ENCODE results near the gene ESR2. TPM values are rescaled to one million over a fixed set of nuclear protein-coding genes. Genes with fewer than 3 reads are reported as not detected.

ESR2 gene
- total and polyA plus RNA-seq, 2 donors = 1.6 to 1.7 TPM

DNA sequence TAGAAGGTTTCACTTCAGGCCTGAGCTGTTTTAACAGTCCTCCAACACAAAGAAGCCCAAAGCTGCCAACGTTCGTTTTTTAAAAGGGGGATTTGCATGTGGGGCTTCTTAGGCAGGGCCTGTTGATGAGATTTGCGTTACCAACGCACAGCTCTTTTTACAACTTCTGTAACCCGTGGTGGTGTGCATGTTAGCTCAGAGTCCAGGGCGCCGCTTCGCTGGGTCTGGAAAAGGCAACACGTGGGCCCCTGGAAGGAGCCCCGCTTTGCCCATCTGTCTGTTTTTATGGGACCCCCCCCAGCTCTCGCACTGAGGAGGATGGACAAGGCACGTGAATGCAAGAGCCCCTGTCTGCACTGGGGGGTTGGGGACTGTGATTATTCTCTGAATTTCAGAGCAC, 84.0 kb downstream of the ESR2 start:
- no peak overlapping the region for H3K4me3 ChIP-seq (ENCODE audit: low read depth, low read length)
- 82% methylated on average over 12 of the region's 12 CpGs for WGBS
- no peak for DNase-seq (ENCODE audit: extremely low spot score)
- peaks cover 3% of the 10 kb centered on the region for H3K36me3 ChIP-seq (ENCODE audit: insufficient read depth)
- no peaks in the 10 kb centered on the region for H3K4me1 ChIP-seq (ENCODE audit: insufficient read depth)
- H3K27ac ChIP-seq (ENCODE audit: low read depth) = no peak overlapping the region

GRCh38 chr14:64209444-64210131, 84.6 kb downstream of the ESR2 start:
- Histone ChIP-seq H3K36me3 (ENCODE audit: insufficient read depth) (peaks cover 3% of the 10 kb centered on the region), H3K4me1 (ENCODE audit: insufficient read depth) (no peaks in the 10 kb centered on the region), H3K4me3 (ENCODE audit: low read depth, low read length) (no peak overlapping the region), H3K27ac (ENCODE audit: low read depth) (no peak overlapping the region)
- no peak for DNase-seq (ENCODE audit: extremely low spot score)
- 45% methylated on average over 21 of the region's 21 CpGs for WGBS

DNA sequence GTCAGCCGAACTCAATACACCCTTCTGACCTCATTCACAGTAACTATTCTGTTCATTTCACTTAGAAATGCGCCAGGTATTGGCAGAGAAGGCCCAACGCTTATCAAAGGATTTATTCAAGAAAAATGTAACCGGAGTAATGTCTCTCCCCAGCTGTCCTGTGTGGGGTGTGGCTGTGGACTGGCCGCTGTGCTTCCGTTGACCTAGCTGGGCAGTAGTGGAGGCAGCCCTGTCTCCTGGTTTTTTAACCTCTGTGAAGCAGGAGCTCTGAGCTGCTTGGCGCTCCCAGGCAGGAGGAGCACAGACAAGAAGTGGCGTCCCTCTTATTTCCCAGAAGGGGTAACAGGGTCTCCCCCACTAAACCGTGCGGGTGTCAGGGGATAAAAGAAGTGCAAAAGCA, 85.2 kb downstream of the ESR2 start:
- H3K36me3 ChIP-seq (ENCODE audit: insufficient read depth) = peaks cover 3% of the 10 kb centered on the region
- 71% methylated on average over 10 of the region's 10 CpGs for WGBS
- no peak overlapping the region for H3K27ac ChIP-seq (ENCODE audit: low read depth)
- no peaks in the 10 kb centered on the region for H3K4me1 ChIP-seq (ENCODE audit: insufficient read depth)
- no peak overlapping the region for H3K4me3 ChIP-seq (ENCODE audit: low read depth, low read length)
- no peak for DNase-seq (ENCODE audit: extremely low spot score)

DNA sequence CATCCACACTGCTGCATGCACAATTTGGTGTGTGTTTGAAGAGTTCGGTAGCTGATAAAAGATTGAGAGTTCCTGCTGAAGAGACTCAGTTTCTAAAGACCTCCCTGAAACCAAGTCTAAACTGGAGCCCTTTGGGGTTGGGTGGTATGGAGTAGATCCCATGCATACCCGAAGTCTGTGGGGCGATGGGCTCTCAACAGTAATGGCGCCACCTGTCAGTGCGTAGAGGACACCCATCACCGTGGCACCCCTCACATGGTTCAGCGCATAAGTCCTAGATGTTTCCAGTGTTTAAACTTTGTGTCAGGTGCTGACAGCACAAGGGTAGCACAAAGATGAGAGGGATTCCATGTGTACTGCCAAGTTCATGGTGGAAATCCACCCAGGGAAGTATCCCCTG, 85.9 kb downstream of the ESR2 start:
- 89% methylated on average over 7 of the region's 7 CpGs for WGBS
- no peak for DNase-seq (ENCODE audit: extremely low spot score)
- H3K36me3 ChIP-seq (ENCODE audit: insufficient read depth) = peaks cover 3% of the 10 kb centered on the region
- H3K4me1 ChIP-seq (ENCODE audit: insufficient read depth) = no peaks in the 10 kb centered on the region
- H3K4me3 ChIP-seq (ENCODE audit: low read depth, low read length) = no peak overlapping the region
- no peak overlapping the region for H3K27ac ChIP-seq (ENCODE audit: low read depth)

DNA sequence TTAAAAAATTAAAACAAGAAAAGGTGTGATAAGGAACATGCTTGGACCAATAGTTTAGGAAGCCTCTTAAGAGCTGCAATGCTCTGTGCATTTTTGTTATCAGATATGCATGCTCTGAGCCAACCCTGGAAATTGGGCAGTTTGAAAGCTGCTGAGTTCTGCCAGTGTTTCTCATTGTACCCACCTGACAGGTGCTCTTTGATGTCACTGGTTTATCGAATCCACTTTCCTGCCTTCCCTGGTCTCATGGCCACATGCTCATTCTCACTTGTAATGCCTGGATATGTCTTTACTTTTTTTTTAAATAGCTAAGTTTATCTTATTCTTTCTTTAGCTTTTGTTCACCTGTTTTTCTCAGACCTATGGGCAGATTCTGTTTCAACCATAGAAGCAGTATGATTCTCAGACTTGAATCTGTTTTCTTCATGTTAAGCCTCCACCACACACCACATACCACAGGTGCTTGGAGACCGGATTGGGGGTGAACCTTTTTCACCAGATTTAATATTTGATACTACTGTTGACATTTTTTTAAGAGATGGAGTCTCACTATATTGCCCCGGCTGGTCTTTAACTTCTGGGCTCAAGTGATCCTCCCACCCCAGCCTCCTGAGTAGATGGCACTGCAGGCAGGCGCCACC, 90.7 kb downstream of the ESR2 start:
- DNase-seq (ENCODE audit: extremely low spot score) = no peak
- WGBS = 97% methylated on average over 4 of the region's 4 CpGs
- Histone ChIP-seq H3K4me1 (ENCODE audit: insufficient read depth) (no peaks in the 10 kb centered on the region), H3K4me3 (ENCODE audit: low read depth, low read length) (no peak overlapping the region), H3K27ac (ENCODE audit: low read depth) (no peak overlapping the region), H3K36me3 (ENCODE audit: insufficient read depth) (no peaks in the 10 kb centered on the region)

- Histone ChIP-seq H3K27ac (ENCODE audit: low read depth) (no peak overlapping the region), H3K4me1 (ENCODE audit: insufficient read depth) (peaks cover 1% of the 10 kb centered on the region), H3K36me3 (ENCODE audit: insufficient read depth) (no peaks in the 10 kb centered on the region), H3K4me3 (ENCODE audit: low read depth, low read length) (no peak overlapping the region)
- no peak for DNase-seq (ENCODE audit: extremely low spot score)
- 94% methylated on average over 10 of the region's 10 CpGs for WGBS
These were observed 91.5 kb downstream of the ESR2 start for GRCh38 chr14:64202716-64203115.

DNA sequence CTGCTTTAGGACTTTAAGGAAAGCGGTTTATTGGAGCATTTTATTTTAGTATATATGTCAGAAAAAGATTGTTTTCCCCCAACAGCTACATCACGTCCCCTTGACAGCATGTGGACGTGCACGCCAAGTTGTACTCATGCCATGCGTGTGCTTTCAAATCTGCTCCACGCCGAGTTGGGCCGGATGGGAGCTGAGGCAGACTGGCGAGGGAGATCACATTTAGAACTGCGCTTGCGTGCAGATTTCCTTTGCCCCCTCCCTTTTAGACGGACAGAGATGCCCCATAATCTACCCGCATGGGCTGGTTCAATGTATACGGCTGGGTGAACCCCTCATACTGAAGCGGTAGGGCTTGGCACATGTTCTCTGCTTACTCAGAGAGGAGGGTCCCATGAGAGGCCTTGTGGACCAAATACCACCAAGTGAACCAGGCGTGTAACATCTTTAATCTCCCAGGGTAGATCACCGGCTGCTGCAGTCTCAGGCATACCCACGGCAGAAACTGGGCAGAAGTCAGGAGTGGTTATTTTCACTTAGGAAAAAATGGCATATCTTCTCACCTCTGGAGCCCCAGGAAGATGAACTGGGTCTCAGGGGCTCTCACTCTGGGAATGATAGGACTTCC, 92.1 kb downstream of the ESR2 start:
- peaks cover 1% of the 10 kb centered on the region for H3K4me1 ChIP-seq (ENCODE audit: insufficient read depth)
- WGBS = 90% methylated on average over 18 of the region's 18 CpGs

GRCh38 chr14:64201296-64201695, 92.9 kb downstream of the ESR2 start:
- 87% methylated on average over 7 of the region's 7 CpGs for WGBS
- Histone ChIP-seq H3K27ac (ENCODE audit: low read depth) (no peak overlapping the region), H3K36me3 (ENCODE audit: insufficient read depth) (no peaks in the 10 kb centered on the region), H3K4me3 (ENCODE audit: low read depth, low read length) (no peak overlapping the region), H3K4me1 (ENCODE audit: insufficient read depth) (peaks cover 1% of the 10 kb centered on the region)
- no peak for DNase-seq (ENCODE audit: extremely low spot score)

More for the DNA sequence above, 92.1 kb downstream of the ESR2 start:
- Histone ChIP-seq H3K4me3 (ENCODE audit: low read depth, low read length) (no peak overlapping the region), H3K36me3 (ENCODE audit: insufficient read depth) (no peaks in the 10 kb centered on the region), H3K27ac (ENCODE audit: low read depth) (no peak overlapping the region)
- no peak for DNase-seq (ENCODE audit: extremely low spot score)

DNA sequence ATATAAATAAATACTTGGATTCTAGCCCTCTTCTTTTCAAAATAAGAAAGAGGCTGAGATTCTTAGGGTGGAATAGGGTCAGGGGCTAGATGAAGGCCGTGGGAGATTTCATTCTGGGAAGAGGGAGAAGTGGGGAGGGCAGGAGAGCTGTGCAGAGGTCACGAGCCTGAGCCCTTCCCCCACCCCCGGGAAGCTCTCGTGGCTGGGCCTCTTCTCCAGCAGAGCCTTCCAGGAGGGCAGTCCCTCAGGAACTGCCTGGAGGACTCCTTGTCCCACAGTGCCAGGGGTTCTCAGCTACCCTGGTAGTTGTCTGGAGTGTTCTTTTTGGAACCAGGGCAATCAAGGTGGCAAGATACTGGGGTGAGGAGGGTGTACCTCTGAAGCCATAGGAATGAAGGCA, 94.0 kb downstream of the ESR2 start:
- no peaks in the 10 kb centered on the region for H3K36me3 ChIP-seq (ENCODE audit: insufficient read depth)
- H3K4me3 ChIP-seq (ENCODE audit: low read depth, low read length) = no peak overlapping the region
- H3K4me1 ChIP-seq (ENCODE audit: insufficient read depth) = peaks cover 3% of the 10 kb centered on the region
- H3K27ac ChIP-seq (ENCODE audit: low read depth) = no peak overlapping the region
- 44% methylated on average over 4 of the region's 4 CpGs for WGBS
- no peak for DNase-seq (ENCODE audit: extremely low spot score)

- DNase-seq (ENCODE audit: extremely low spot score) = no peak
- peak overlapping the region; percentile 11 for H3K27ac ChIP-seq (ENCODE audit: low read depth)
- 88% methylated on average over 3 of the region's 3 CpGs for WGBS
- H3K4me1 ChIP-seq (ENCODE audit: insufficient read depth) = peaks cover 3% of the 10 kb centered on the region
- H3K36me3 ChIP-seq (ENCODE audit: insufficient read depth) = no peaks in the 10 kb centered on the region
- H3K4me3 ChIP-seq (ENCODE audit: low read depth, low read length) = no peak overlapping the region
These were observed 95.7 kb downstream of the ESR2 start for GRCh38 chr14:64198486-64198885.

DNA sequence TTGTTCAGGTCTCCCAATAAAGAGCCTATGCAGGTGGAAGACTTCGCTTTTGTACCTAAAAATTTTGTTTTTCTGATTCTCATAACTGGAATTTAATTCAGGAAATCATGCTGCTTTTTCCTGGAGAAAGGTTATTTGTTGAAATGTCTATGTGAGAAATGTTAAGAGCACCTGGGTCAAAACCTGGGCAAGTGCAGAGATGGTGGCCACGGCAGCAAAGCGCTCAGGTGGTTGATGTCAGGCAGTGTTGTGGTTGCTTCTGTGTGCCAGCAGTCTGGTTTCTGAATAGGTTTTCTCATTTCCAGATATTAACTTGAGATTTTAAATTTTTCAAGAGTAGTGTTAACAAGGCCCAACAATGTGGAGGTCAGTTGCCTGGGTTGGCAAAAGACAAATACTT, 96.2 kb downstream of the ESR2 start:
- DNase-seq (ENCODE audit: extremely low spot score) = no peak
- Histone ChIP-seq H3K4me1 (ENCODE audit: insufficient read depth) (peaks cover 3% of the 10 kb centered on the region), H3K27ac (ENCODE audit: low read depth) (no peak overlapping the region), H3K4me3 (ENCODE audit: low read depth, low read length) (no peak overlapping the region), H3K36me3 (ENCODE audit: insufficient read depth) (no peaks in the 10 kb centered on the region)
- whole genome bisulfite sequencing = 82% methylated on average over 3 of the region's 3 CpGs

DNA sequence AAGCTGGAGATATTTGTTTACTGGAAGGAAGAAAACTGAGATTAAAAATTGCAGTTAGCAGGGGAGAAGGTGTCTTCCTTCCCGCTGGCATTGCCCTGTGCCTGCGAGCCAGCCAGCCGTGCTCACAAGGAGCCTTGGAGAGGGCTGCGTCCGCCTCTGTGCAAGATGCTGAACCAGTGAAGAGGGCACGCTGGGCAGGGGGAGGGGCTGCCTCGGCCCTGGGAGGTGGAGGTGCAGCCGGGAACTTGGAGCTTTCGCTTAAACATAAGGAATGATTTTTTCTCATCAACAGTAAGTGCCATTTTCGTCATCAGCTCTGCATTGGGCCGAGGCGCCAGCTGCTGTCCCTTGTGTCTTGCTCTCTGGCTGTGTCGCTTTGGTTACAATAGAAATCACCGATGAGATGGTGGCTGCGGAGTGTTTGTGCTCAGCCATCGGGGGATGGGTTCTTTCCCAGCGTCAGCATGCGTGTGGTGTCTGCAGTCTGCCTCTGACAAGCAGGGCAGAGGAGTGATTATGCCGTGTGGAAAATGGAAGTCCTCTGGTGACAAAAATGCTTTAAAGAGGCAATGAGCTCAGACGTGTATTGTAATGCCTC, 97.3 kb downstream of the ESR2 start:
- Histone ChIP-seq H3K36me3 (ENCODE audit: insufficient read depth) (no peaks in the 10 kb centered on the region), H3K27ac (ENCODE audit: low read depth) (no peak overlapping the region), H3K4me3 (ENCODE audit: low read depth, low read length) (peak overlapping the region; percentile 28), H3K4me1 (ENCODE audit: insufficient read depth) (peaks cover 3% of the 10 kb centered on the region)
- 13% methylated on average over 20 of the region's 20 CpGs for WGBS
- DNase-seq (ENCODE audit: extremely low spot score) = no peak

DNA sequence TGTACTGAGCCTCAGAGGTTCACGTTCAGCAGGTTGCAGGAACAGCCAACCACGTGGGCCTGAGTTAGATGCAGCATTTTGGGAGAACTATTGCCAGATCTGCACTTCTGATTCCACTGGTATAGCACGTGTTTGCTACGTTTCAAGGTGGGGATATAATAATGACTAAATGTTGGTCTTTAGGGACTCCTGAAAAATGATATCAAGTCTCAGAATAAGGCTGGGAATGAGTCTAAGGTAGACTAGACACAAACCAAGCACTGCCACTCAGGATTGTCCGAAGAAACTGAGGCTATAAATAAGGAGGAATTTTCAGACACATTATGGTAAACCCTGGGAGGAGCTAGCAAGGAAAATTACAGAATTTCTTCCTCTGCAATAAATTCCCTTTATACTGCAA, 98.1 kb downstream of the ESR2 start:
- H3K4me3 ChIP-seq (ENCODE audit: low read depth, low read length) = no peak overlapping the region
- H3K27ac ChIP-seq (ENCODE audit: low read depth) = no peak overlapping the region
- H3K4me1 ChIP-seq (ENCODE audit: insufficient read depth) = peaks cover 3% of the 10 kb centered on the region
- WGBS = 70% methylated on average over 5 of the region's 5 CpGs
- H3K36me3 ChIP-seq (ENCODE audit: insufficient read depth) = no peaks in the 10 kb centered on the region
- DNase-seq (ENCODE audit: extremely low spot score) = no peak

GRCh38 chr14:64195199-64195598, 99.0 kb downstream of the ESR2 start:
- 36% methylated on average over 2 of the region's 2 CpGs for WGBS
- no peak overlapping the region for H3K27ac ChIP-seq (ENCODE audit: low read depth)

More at GRCh38 chr14:64195199-64195598, 99.0 kb downstream of the ESR2 start:
- Histone ChIP-seq H3K4me1 (ENCODE audit: insufficient read depth) (peaks cover 3% of the 10 kb centered on the region), H3K36me3 (ENCODE audit: insufficient read depth) (no peaks in the 10 kb centered on the region), H3K4me3 (ENCODE audit: low read depth, low read length) (no peak overlapping the region)
- DNase-seq (ENCODE audit: extremely low spot score) = no peak

Data from urinary bladder (tissue), 4 donors.